SU-DHL-6 (cell line): ENCODE data around the gene OR1J1.

Source experiments
- H2AFZ ChIP-seq: fragments of 200-600 bp; sonication (generic); 2 replicates; pipeline ENCODE4 v1.6.1; 2014; ENCODE audit warnings: low read depth, mild to moderate bottlenecking, moderate library complexity, mixed read lengths, antibody characterized with exemption, low read length; ENCODE audit not compliant: severe bottlenecking
- H3F3A ChIP-seq: fragments of 200-600 bp; shearing (Covaris generic); 2 replicates; pipeline ENCODE4 v1.6.0; 2016; ENCODE audit warnings: antibody characterized with exemption, mild to moderate bottlenecking; ENCODE audit not compliant: insufficient read depth
- H3K27ac ChIP-seq: fragments of 200-600 bp; sonication (generic); 2 replicates; pipeline ENCODE4 v1.5.1; 2016; ENCODE audit warnings: low read depth, mild to moderate bottlenecking, low read length, moderate library complexity, mixed read lengths
- H3K27me3 ChIP-seq: fragments of 200-600 bp; sonication (generic), shearing (Covaris generic); 2 replicates; pipeline ENCODE4 v1.6.0; 2014; ENCODE audit warnings: mild to moderate bottlenecking, low read length
- H3K36me3 ChIP-seq: fragments of 200-600 bp; sonication (generic); 2 replicates; pipeline ENCODE4 v1.6.1; 2014; ENCODE audit warnings: mild to moderate bottlenecking, low read length, mixed read lengths
- H3K4me2 ChIP-seq: fragments of 300-600, 200-600 bp; shearing (Covaris generic), sonication (generic); 2 replicates; pipeline ENCODE4 v1.6.0; 2014; ENCODE audit warnings: low read length, low read depth, mild to moderate bottlenecking; ENCODE audit not compliant: poor library complexity, severe bottlenecking
- H3K4me3 ChIP-seq: fragments of 200-600 bp; sonication (generic); 2 replicates; pipeline ENCODE4 v1.5.1; 2014; ENCODE audit warnings: antibody characterized with exemption, low read length, mild to moderate bottlenecking, mixed read lengths; ENCODE audit not compliant: insufficient read depth, poor library complexity, severe bottlenecking
- H3K79me2 ChIP-seq: fragments of 200-600 bp; sonication (generic); 2 replicates; pipeline ENCODE4 v1.6.1; 2014; ENCODE audit warnings: mild to moderate bottlenecking, low read length, moderate library complexity; ENCODE audit not compliant: insufficient read depth
- H3K9ac ChIP-seq: fragments of 200-600 bp; sonication (generic); 2 replicates; pipeline ENCODE4 v1.7.0; 2014; ENCODE audit warnings: mild to moderate bottlenecking, low read length
- H3K9me2 ChIP-seq: fragments of 200-600 bp; sonication (generic); replicated peaks from 2 replicates; pipeline ENCODE4 v1.6.1; 2014; ENCODE audit warnings: low read length; ENCODE audit not compliant: insufficient read depth
- H3K9me3 ChIP-seq: fragments of 200-600 bp; sonication (generic); 2 replicates; pipeline ENCODE4 v1.6.1; 2014; ENCODE audit warnings: low read length, mixed read lengths; ENCODE audit not compliant: insufficient read depth
- H4K20me1 ChIP-seq: fragments of 200-600 bp; sonication (generic); 2 replicates; pipeline ENCODE4 v1.6.1; 2014; ENCODE audit warnings: low read depth, mild to moderate bottlenecking, antibody characterized with exemption, low read length, moderate library complexity, mixed read lengths
- CTCF ChIP-seq: fragments of 200-600 bp; sonication (generic); IDR thresholded peaks from one replicate; pipeline ENCODE4 v1.5.1; 2017; ENCODE audit warnings: antibody characterized with exemption, mild to moderate bottlenecking, low read length, moderate library complexity; ENCODE audit not compliant: insufficient read depth, poor library complexity, severe bottlenecking
- EZH2phosphoT487 ChIP-seq: fragments of 200-600 bp; sonication (generic), shearing (Covaris generic); conservative IDR thresholded peaks from 2 replicates; pipeline ENCODE4 v1.6.1; 2018; ENCODE audit warnings: mild to moderate bottlenecking, antibody characterized with exemption, low read length, moderate library complexity, mixed read lengths

Gene OR1J1

GRCh38 chr9:122519376-122519775 is 41.6 kb upstream of the OR1J1 start:
- no peak overlapping the region for H3K4me2 ChIP-seq
- no peaks in the 10 kb centered on the region for H3F3A ChIP-seq
- no peaks in the 10 kb centered on the region for H3K27me3 ChIP-seq
- H4K20me1 ChIP-seq = no peaks in the 10 kb centered on the region
- no peaks in the 10 kb centered on the region for H3K36me3 ChIP-seq
- no peaks in the 10 kb centered on the region for H3K79me2 ChIP-seq
- H3K9ac ChIP-seq = no peak overlapping the region
- H3K9me3 ChIP-seq = no peaks in the 10 kb centered on the region
- H3K4me3 ChIP-seq = no peak overlapping the region
- no peaks in the 10 kb centered on the region for H3K9me2 ChIP-seq
- TF ChIP-seq CTCF = no peak
- TF ChIP-seq EZH2phosphoT487 = no peak
- H3K27ac ChIP-seq = no peak overlapping the region
- no peak overlapping the region for H2AFZ ChIP-seq

GRCh38 chr9:122518841-122519240 is 41.1 kb upstream of the OR1J1 start, which contains the start of gene OR1J4:
Gene OR1J4 (plus strand): TSS chr9:122519141. CDS start chr9:122519141, 0 bp downstream.
- Histone ChIP-seq H3K79me2 (no peaks in the 10 kb centered on the region), H3K9me3 (no peaks in the 10 kb centered on the region)
- no peak for TF ChIP-seq CTCF
- no peak for TF ChIP-seq EZH2phosphoT487

GRCh38 chr9:122518226-122518625 is 40.5 kb upstream of the OR1J1 start:
- no peaks in the 10 kb centered on the region for H4K20me1 ChIP-seq
- H3F3A ChIP-seq = no peaks in the 10 kb centered on the region
- no peaks in the 10 kb centered on the region for H3K27me3 ChIP-seq
- H3K9ac ChIP-seq = no peak overlapping the region
- no peak overlapping the region for H3K4me2 ChIP-seq
- no peak overlapping the region for H3K27ac ChIP-seq
- no peak overlapping the region for H3K4me3 ChIP-seq
- no peaks in the 10 kb centered on the region for H3K79me2 ChIP-seq
- H3K9me3 ChIP-seq = no peaks in the 10 kb centered on the region
- H3K9me2 ChIP-seq = no peaks in the 10 kb centered on the region
- TF ChIP-seq EZH2phosphoT487 = no peak
- TF ChIP-seq CTCF = no peak
- H3K36me3 ChIP-seq = no peaks in the 10 kb centered on the region
- no peak overlapping the region for H2AFZ ChIP-seq

More at GRCh38 chr9:122518841-122519240, 41.1 kb upstream of the OR1J1 start, which contains the start of gene OR1J4:
- H3K9me2 ChIP-seq = no peaks in the 10 kb centered on the region
- no peak within 1 kb of the TSS for H3K9ac ChIP-seq
- no peaks in the 10 kb centered on the region for H4K20me1 ChIP-seq
- H3K27ac ChIP-seq = no peak within 1 kb of the TSS
- H3K36me3 ChIP-seq = no peaks in the 10 kb centered on the region
- no peak within 1 kb of the TSS for H3K4me3 ChIP-seq
- H3K27me3 ChIP-seq = no peaks in the 10 kb centered on the region
- H3K4me2 ChIP-seq = no peak within 1 kb of the TSS
- H2AFZ ChIP-seq = no peak within 1 kb of the TSS
- no peaks in the 10 kb centered on the region for H3F3A ChIP-seq
